Glomerular visceral epithelial cell (primary cell): ENCODE measurements around the gene LCE2C.

ENCODE experiments used
- DNase-seq: peaks from one replicate; pipeline ENCODE4 v3.0.0-alpha.2; 2016; ENCODE audit errors: extremely low spot score

The LCE2C gene

DNA sequence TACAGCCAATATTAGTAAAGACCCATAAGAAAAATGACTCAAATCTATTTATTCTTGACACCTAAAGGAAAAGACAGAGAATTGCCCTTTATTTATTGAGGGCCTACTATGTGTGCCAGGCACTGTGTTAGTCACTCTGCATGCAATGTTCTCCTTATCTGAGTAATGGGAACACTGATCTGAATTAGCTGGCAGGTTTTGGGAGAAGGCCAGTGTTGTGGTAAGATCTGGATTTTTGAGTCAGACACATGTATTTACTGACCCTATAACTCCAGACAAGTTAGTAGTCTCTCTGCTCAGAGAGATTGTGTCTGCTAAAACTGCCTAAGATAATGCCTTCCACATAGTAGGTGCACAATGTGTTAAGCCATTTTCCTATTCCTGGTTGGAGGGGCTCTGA is 50.2 kb downstream of the LCE2C start:
- DNase-seq: no peak
